Ovary (tissue), 9 donors: ENCODE data around the gene CDKN2B-AS1. TPM values are rescaled to one million over a fixed set of nuclear protein-coding genes. Genes with fewer than 3 reads are reported as not detected.

Experiments
- DNase-seq, 5 donors: peaks; one replicate each; pipeline ENCODE4 v3.0.0-alpha.2; 2019 to 2020
- H3K27ac ChIP-seq, 2 donors: fragments of 200-600 bp; one replicate each; pipeline versions ENCODE4 v1.5.1 to v1.8.0; 2019 to 2022
- H3K27me3 ChIP-seq: fragments of 200-600 bp; one replicate; pipeline ENCODE4 v1.8.0; 2022
- H3K36me3 ChIP-seq: fragments of 200-600 bp; sonication (generic); one replicate; pipeline ENCODE4 v1.5.1; 2019
- H3K4me1 ChIP-seq: one replicate; pipeline ENCODE4 v1.8.1; 2013; ENCODE audit warnings: mild to moderate bottlenecking, moderate library complexity; ENCODE audit not compliant: insufficient read depth
- H3K4me3 ChIP-seq: fragments of 200-600 bp; sonication (generic); one replicate; pipeline ENCODE4 v1.5.1; 2017
- H3K9me3 ChIP-seq, 2 donors: fragments of 200-600 bp in 1 of 2; sonication (generic) in 1 of 2; one replicate each; pipeline versions ENCODE4 v1.5.1 to v1.8.1; 2013 to 2019; ENCODE audit warnings: mild to moderate bottlenecking in 1 of 2, moderate library complexity in 1 of 2
- EP300 ChIP-seq: sonication (generic); formaldehyde crosslinking; IDR thresholded peaks from one replicate; pipeline ENCODE4 v1.6.1; 2017; ENCODE audit warnings: antibody characterized with exemption
- POLR2A ChIP-seq: fragments of 450-650 bp; IDR thresholded peaks from one replicate; pipeline ENCODE4 v1.6.1; 2017; ENCODE audit warnings: antibody characterized with exemption, mild to moderate bottlenecking, moderate library complexity
- WGBS, 3 donors: extraction: QIAGEN DNeasy Blood & Tissue Kit in 1 of 3; methylation state at CpG; one replicate each; pipeline versions ENCODE4 v1.1.5 to v1.1.7; 2013 to 2017; 5-methylcytosine and 5-hydroxymethylcytosine counted together
- intact Hi-C, 4 donors: fragments of 100-400 bp; cut with DNase I; formaldehyde crosslinking; loops; one replicate each; pipeline versions ENCODE4 v1.11.0 to v1.15.1; 2022 to 2023
- polyA plus RNA-seq, 2 donors: library from polyadenylated mRNA; stranded (reverse); fragments of 200-250 nt in 1 of 2; fragments of 350-450 nt in 1 of 2; fragmentation: Illumina TruSeq in 1 of 2; extraction: RNeasy Lipid Tissue Mini Kit (QIAGEN cat#74804) in 1 of 2; gene quantifications; one replicate each; pipeline ENCODE4 v1.2.3, GENCODE V29; 2013 to 2014
- total RNA-seq, 7 donors: library from RNA; depleted of rRNA in 2 of 7; stranded (reverse); fragments of >200 nt in 2 of 7; fragmentation: NEBNext Ultra II Directional in 3 of 7; extraction: Animal tissue kit (Norgen Biotek cat#: 25700) in 3 of 7; gene quantifications; one replicate each; pipeline versions ENCODE4 v1.1.0 to v1.2.4, GENCODE V29; 2016 to 2023
- TF ChIP-seq, protein P1 (sequence below), 3 donors: fragments of 450-650 bp in 2 of 3; fragments of 200-600 bp in 1 of 3; IDR thresholded peaks; one replicate each; pipeline versions ENCODE4 v1.5.1 to v1.8.0; 2016 to 2022; ENCODE audit warnings: antibody characterized with exemption in 3 of 3, mild to moderate bottlenecking in 1 of 3
- donor health status: DM: no; HTN: no; CAD: no; lungs with moderate emphysema.
- donor health status: DM: no; HTN: no; CAD: no.
- donor health status: Bipolar disorder and iron deficiency.
- donor health status: DM: yes; HTN: yes; CAD: no.
- donor health status: DM: no; HTN: no; CAD: no.
- donor health status: DM: yes; HTN: yes; CAD: no.

CDKN2B-AS1 gene
- total and polyA plus RNA-seq, 9 donors, result 0.06 to 2.1 (median 0.58) TPM; not detected in 1

DNA sequence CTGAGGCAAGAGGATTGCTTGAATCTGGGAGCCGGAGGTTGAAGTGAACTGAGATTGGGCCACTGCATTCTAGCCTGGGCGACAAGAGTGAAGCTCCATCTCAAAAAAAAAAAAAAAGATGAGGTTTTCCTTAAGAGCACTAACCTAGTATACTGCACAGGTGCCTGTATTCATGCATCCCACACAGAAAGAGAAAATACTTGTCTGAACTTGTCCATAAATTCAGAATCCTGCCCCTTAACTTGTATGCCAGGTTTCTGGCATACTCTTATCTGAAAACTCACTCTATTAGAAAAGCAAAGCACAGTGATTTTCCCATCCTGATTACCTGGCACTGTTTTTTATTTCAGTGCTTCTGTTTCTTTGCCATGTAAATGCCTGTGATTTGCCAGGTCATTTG, 139.8 kb downstream of the CDKN2B-AS1 start:
- Histone ChIP-seq H3K4me3 (no peak overlapping the region), H3K27ac (no peak overlapping the region), H3K4me1 (no peaks in the 10 kb centered on the region), H3K36me3 (no peaks in the 10 kb centered on the region), H3K27me3 (no peaks in the 10 kb centered on the region), H3K9me3 (no peaks in the 10 kb centered on the region)
- TF ChIP-seq EP300 (no peak), POLR2A (no peak)
- TF ChIP-seq, protein P1, sequence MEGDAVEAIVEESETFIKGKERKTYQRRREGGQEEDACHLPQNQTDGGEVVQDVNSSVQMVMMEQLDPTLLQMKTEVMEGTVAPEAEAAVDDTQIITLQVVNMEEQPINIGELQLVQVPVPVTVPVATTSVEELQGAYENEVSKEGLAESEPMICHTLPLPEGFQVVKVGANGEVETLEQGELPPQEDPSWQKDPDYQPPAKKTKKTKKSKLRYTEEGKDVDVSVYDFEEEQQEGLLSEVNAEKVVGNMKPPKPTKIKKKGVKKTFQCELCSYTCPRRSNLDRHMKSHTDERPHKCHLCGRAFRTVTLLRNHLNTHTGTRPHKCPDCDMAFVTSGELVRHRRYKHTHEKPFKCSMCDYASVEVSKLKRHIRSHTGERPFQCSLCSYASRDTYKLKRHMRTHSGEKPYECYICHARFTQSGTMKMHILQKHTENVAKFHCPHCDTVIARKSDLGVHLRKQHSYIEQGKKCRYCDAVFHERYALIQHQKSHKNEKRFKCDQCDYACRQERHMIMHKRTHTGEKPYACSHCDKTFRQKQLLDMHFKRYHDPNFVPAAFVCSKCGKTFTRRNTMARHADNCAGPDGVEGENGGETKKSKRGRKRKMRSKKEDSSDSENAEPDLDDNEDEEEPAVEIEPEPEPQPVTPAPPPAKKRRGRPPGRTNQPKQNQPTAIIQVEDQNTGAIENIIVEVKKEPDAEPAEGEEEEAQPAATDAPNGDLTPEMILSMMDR (IDR thresholded peaks at IDR 0.05), result no peak
- DNase-seq, result no peak
- WGBS, 3 donors, result 74 to 77% (median 76%) methylated on average over 2 of the region's 2 CpGs
- intact Hi-C loops, result no loop called here

GRCh38 chr9:22136461-22137096, 142.0 kb downstream of the CDKN2B-AS1 start:
- Histone ChIP-seq H3K27me3 (no peaks in the 10 kb centered on the region), H3K4me3 (no peak overlapping the region), H3K36me3 (no peaks in the 10 kb centered on the region), H3K27ac (no peak overlapping the region), H3K4me1 (no peaks in the 10 kb centered on the region), H3K9me3 (no peaks in the 10 kb centered on the region)
- intact Hi-C loops, result no loop called here
- 21 to 40% (median 24%) methylated on average over 3 of the region's 3 CpGs for WGBS, 3 donors
- TF ChIP-seq EP300 (no peak), POLR2A (no peak)
- TF ChIP-seq, protein P1 (IDR thresholded peaks at IDR 0.05), result no peak
- no peak for DNase-seq

GRCh38 chr9:22138956-22139660, 144.5 kb downstream of the CDKN2B-AS1 start:
- Histone ChIP-seq H3K4me3 (no peak overlapping the region), H3K4me1 (no peaks in the 10 kb centered on the region), H3K27me3 (no peaks in the 10 kb centered on the region), H3K27ac (no peak overlapping the region), H3K9me3 (no peaks in the 10 kb centered on the region), H3K36me3 (no peaks in the 10 kb centered on the region)
- WGBS, 3 donors, result 91 to 98% (median 92%) methylated on average over 4 of the region's 4 CpGs
- intact Hi-C loops, result no loop called here
- no peak for DNase-seq
- TF ChIP-seq EP300 (no peak), POLR2A (no peak)
- TF ChIP-seq, protein P1 (IDR thresholded peaks at IDR 0.05), result no peak

GRCh38 chr9:22141908-22142307, 147.3 kb downstream of the CDKN2B-AS1 start:
- Histone ChIP-seq H3K4me3 (no peak overlapping the region), H3K36me3 (no peaks in the 10 kb centered on the region), H3K4me1 (no peaks in the 10 kb centered on the region), H3K27ac (no peak overlapping the region), H3K9me3 (no peaks in the 10 kb centered on the region), H3K27me3 (no peaks in the 10 kb centered on the region)
- intact Hi-C loops, result no loop called here
- peak in 4 of 5 donors; percentile 26 to 50 (median 38) for DNase-seq
- TF ChIP-seq EP300 (no peak), POLR2A (no peak)
- TF ChIP-seq, protein P1 (IDR thresholded peaks at IDR 0.05), result no peak
- 0 to 5% (median 0%) methylated on average over 1 of the region's 1 CpG for whole genome bisulfite sequencing, 3 donors
